ENCODE data around the gene TSPEAR. TPM values are rescaled to one million over a fixed set of nuclear protein-coding genes. Genes with fewer than 3 reads are reported as not detected.

Gene TSPEAR
- total and polyA plus RNA-seq, 2 of the 13 experiments (the other 11 are each of a cell fraction or from before 2014, with no cell fraction given): 0.07 to 0.32 TPM

GRCh38 chr21:44700101-44701022 is 11.0 kb downstream of the TSPEAR start (continued):
- TF ChIP-seq HINFP (CRISPR knock-in tag; IDR thresholded peaks at IDR 0.05; ENCODE audit: low read depth) (peak; percentile 69; the same call in 1 of the 2 replicates), ZNF264 (CRISPR knock-in tag; IDR thresholded peaks at IDR 0.05) (peak; percentile 81; the same call in 1 of the 2 replicates), EP300 (IDR thresholded peaks at IDR 0.05; ENCODE audit: low read depth in 2 of 2, low read length in 2 of 2) (peak in 1 of 2 experiments; percentile 75; a peak in 2 of 4 replicates), EP300 (CRISPR knock-in tag; IDR thresholded peaks at IDR 0.05; ENCODE audit: borderline replicate concordance) (no peak), ZGPAT (CRISPR knock-in tag; IDR thresholded peaks at IDR 0.05) (peak; percentile 54; the same call in 1 of the 2 replicates), HMG20A (CRISPR knock-in tag; IDR thresholded peaks at IDR 0.05; ENCODE audit: borderline replicate concordance) (peak; percentile 65; the same call in 1 of the 2 replicates), ZNF276 (CRISPR knock-in tag; IDR thresholded peaks at IDR 0.05; ENCODE audit: low read depth) (0 out of 2 replicates have a peak, but pooled peaks have one; percentile 57), ZNF281 (CRISPR knock-in tag; IDR thresholded peaks at IDR 0.05; ENCODE audit: borderline replicate concordance) (no peak), CREB1 (IDR thresholded peaks at IDR 0.05) (peak; percentile 14; the same call in 1 of the 2 replicates), CREB1 (CRISPR knock-in tag; IDR thresholded peaks at IDR 0.05) (no peak), SIN3B (IDR thresholded peaks at IDR 0.05; ENCODE audit: low read length) (no peak), ATF4 (CRISPR knock-in tag; IDR thresholded peaks at IDR 0.05) (0 out of 4 replicates have a peak, but pooled peaks of 1 of the 2 experiments have one; percentile 49), THRA (CRISPR knock-in tag; IDR thresholded peaks at IDR 0.05; ENCODE audit: borderline replicate concordance) (peak; percentile 87; the same call in 1 of the 2 replicates), MIER3 (CRISPR knock-in tag; IDR thresholded peaks at IDR 0.05; ENCODE audit: borderline replicate concordance) (peak; percentile 72; the same call in 1 of the 2 replicates), TBX2 (CRISPR knock-in tag; IDR thresholded peaks at IDR 0.05; ENCODE audit: borderline replicate concordance) (peak; percentile 91), ZNF652 (CRISPR knock-in tag; IDR thresholded peaks at IDR 0.05; ENCODE audit: borderline replicate concordance, low read depth) (0 out of 2 replicates have a peak, but pooled peaks have one; percentile 23), ZSCAN29 (CRISPR knock-in tag; conservative IDR thresholded peaks at IDR 0.05) (0 out of 2 replicates have a peak, but pooled peaks have one; percentile 26)
